IMR-90 (cell line): ENCODE results near the gene SLC7A10. TPM values are rescaled to one million over a fixed set of nuclear protein-coding genes. Genes with fewer than 3 reads are reported as not detected.
A peak's percentile ranks its signal among the peaks of the same experiment; 100 is the strongest.

Experiments
- ATAC-seq: fragments of 200-7000 bp; cut with Tn5 transposase; 2 replicates; pipeline ENCODE4 v1.9.1; 2020; ENCODE audit warnings: low read depth, mild to moderate bottlenecking, moderate library complexity
- BruUV-seq: library from RNA; stranded (reverse); fragments of 400-500 nt; replicated peaks from 2 replicates; lab custom pipeline; 2021; lab: Mats Ljungman, UMichigan
- CTCF ChIA-PET: fragments of 300-600 bp; formaldehyde crosslinking; extraction: SDS; loops from one replicate; lab custom pipeline; 2021; ENCODE audit warnings: antibody characterized with exemption; lab: Yijun Ruan, JAX
- POLR2A ChIA-PET: fragments of 300-600 bp; sonication (Branson Sonifier 250); formaldehyde crosslinking; loops from one replicate; lab custom pipeline; 2022; ENCODE audit warnings: antibody characterized with exemption; ENCODE audit not compliant: unreplicated experiment; lab: Charles Lee
- DNase-seq: peaks from one replicate; pipeline ENCODE4 v3.0.0; 2013
- H2AFZ ChIP-seq: replicated peaks from 2 replicates; pipeline ENCODE3; 2013; ENCODE audit warnings: low read length, mild to moderate bottlenecking; ENCODE audit not compliant: poor library complexity
- H2AK5ac ChIP-seq: 2 replicates; pipeline ENCODE4 v1.6.1; 2013; ENCODE audit warnings: low read depth, low read length, inconsistent platforms
- H2AK9ac ChIP-seq: replicated peaks from 2 replicates; pipeline ENCODE3; 2013; ENCODE audit warnings: mild to moderate bottlenecking, low read depth, low read length, moderate library complexity; ENCODE audit not compliant: poor library complexity
- H2BK120ac ChIP-seq: 2 replicates; pipeline ENCODE4 v1.6.1; 2013; ENCODE audit warnings: low read depth, low read length, inconsistent platforms
- H2BK15ac ChIP-seq: 3 replicates; pipeline ENCODE4 v1.6.1; 2013; ENCODE audit warnings: low read depth, low read length, inconsistent platforms
- H2BK20ac ChIP-seq: 2 replicates; pipeline ENCODE4 v1.6.1; 2013; ENCODE audit warnings: low read depth, mild to moderate bottlenecking, inconsistent platforms, low read length, moderate library complexity
- H2BK5ac ChIP-seq: 2 replicates; pipeline ENCODE4 v1.6.1; 2013; ENCODE audit warnings: mild to moderate bottlenecking, low read depth, low read length, inconsistent platforms; ENCODE audit not compliant: poor library complexity, severe bottlenecking
- H3K14ac ChIP-seq: replicated peaks from 2 replicates; pipeline ENCODE4 v1.6.1; 2013; ENCODE audit warnings: low read depth, low read length, inconsistent platforms
- H3K18ac ChIP-seq: 2 replicates; pipeline ENCODE4 v1.6.1; 2013; ENCODE audit warnings: low read depth, low read length, control low read depth
- H3K23ac ChIP-seq: 2 replicates; pipeline ENCODE4 v1.6.1; 2013; ENCODE audit warnings: low read depth, low read length, inconsistent platforms
- H3K27ac ChIP-seq: 2 replicates; pipeline ENCODE4 v1.5.1; 2013; ENCODE audit warnings: mild to moderate bottlenecking, control low read depth, low read length; ENCODE audit not compliant: insufficient read depth
- H3K27me3 ChIP-seq: 2 replicates; pipeline ENCODE4 v1.6.1; 2013; ENCODE audit warnings: low read length; ENCODE audit not compliant: control insufficient read depth, insufficient read depth
- H3K36me3 ChIP-seq: 2 replicates; pipeline ENCODE4 v1.6.1; 2013; ENCODE audit warnings: low read length, mixed read lengths; ENCODE audit not compliant: control insufficient read depth, insufficient read depth
- H3K4ac ChIP-seq: 2 replicates; pipeline ENCODE4 v1.6.1; 2013; ENCODE audit warnings: low read depth, low read length, inconsistent platforms
- H3K4me1 ChIP-seq: 2 replicates; pipeline ENCODE4 v1.6.1; 2013; ENCODE audit warnings: low read length, mixed read lengths; ENCODE audit not compliant: control insufficient read depth, insufficient read depth
- H3K4me2 ChIP-seq: 2 replicates; pipeline ENCODE4 v1.6.1; 2013; ENCODE audit warnings: low read depth, mild to moderate bottlenecking, control low read depth, low read length, moderate library complexity
- H3K4me3 ChIP-seq: 2 replicates; pipeline ENCODE4 v1.5.1; 2013; ENCODE audit warnings: low read depth, mild to moderate bottlenecking, control low read depth, low read length, moderate library complexity; ENCODE audit not compliant: insufficient read depth
- H3K56ac ChIP-seq: 2 replicates; pipeline ENCODE4 v1.6.1; 2013; ENCODE audit warnings: low read length, inconsistent platforms; ENCODE audit not compliant: insufficient read depth; ENCODE audit errors: extremely low read depth
- H3K79me1 ChIP-seq, 2 experiments: 2 replicates each; pipeline ENCODE4 v1.6.1; 2013; ENCODE audit warnings: low read length in 2 of 2, inconsistent platforms in 1 of 2, low read depth in 1 of 2
- H3K9ac ChIP-seq: 2 replicates; pipeline ENCODE4 v1.6.1; 2013; ENCODE audit warnings: low read depth, low read length, control low read depth
- H3K9me1 ChIP-seq: 2 replicates; pipeline ENCODE4 v1.6.1; 2013; ENCODE audit warnings: low read length, inconsistent platforms; ENCODE audit not compliant: insufficient read depth
- H3K9me3 ChIP-seq: 2 replicates; pipeline ENCODE4 v1.6.1; 2013; ENCODE audit warnings: low read length; ENCODE audit not compliant: control insufficient read depth, insufficient read depth
- H4K20me1 ChIP-seq: 2 replicates; pipeline ENCODE4 v1.6.1; 2013; ENCODE audit warnings: low read length, inconsistent platforms; ENCODE audit not compliant: insufficient read depth
- H4K5ac ChIP-seq: 2 replicates; pipeline ENCODE4 v1.6.1; 2013; ENCODE audit warnings: mild to moderate bottlenecking, low read depth, low read length, control low read depth
- H4K8ac ChIP-seq, 2 experiments: 2 replicates each; pipeline ENCODE4 v1.6.1; 2013; ENCODE audit warnings: low read depth in 2 of 2, low read length in 2 of 2, control low read depth in 1 of 2, inconsistent platforms in 1 of 2
- H4K91ac ChIP-seq: 2 replicates; pipeline ENCODE4 v1.6.1; 2013; ENCODE audit warnings: low read depth, low read length, inconsistent platforms; ENCODE audit not compliant: insufficient read depth
- CEBPB ChIP-seq: IDR thresholded peaks from 2 replicates; pipeline ENCODE4 v1.6.1; 2012; ENCODE audit warnings: low read depth, low read length, improper control_type of control experiment
- CHD1 ChIP-seq: IDR thresholded peaks from 2 replicates; pipeline ENCODE4 v1.6.1; 2012; ENCODE audit warnings: low read depth, low read length, improper control_type of control experiment
- MAFK ChIP-seq: IDR thresholded peaks from 2 replicates; pipeline ENCODE4 v1.6.1; 2012; ENCODE audit warnings: low read depth, low read length, improper control_type of control experiment
- NFE2L2 ChIP-seq: fragments of 150-350 bp; IDR thresholded peaks from 2 replicates; pipeline ENCODE4 v1.6.1; 2016; ENCODE audit warnings: low read depth, mild to moderate bottlenecking, low read length
- POLR2A ChIP-seq: IDR thresholded peaks from 2 replicates; pipeline ENCODE4 v1.6.1; 2012; ENCODE audit warnings: mild to moderate bottlenecking, low read depth, low read length
- RFX5 ChIP-seq: IDR thresholded peaks from 2 replicates; pipeline ENCODE4 v1.8.0; 2012; ENCODE audit warnings: low read depth, mild to moderate bottlenecking, low read length, moderate library complexity
- WGBS, 2 experiments: methylation state at CpG; one replicate each; pipeline versions ENCODE4 v1.1.5 to v1.1.7; 2013; ENCODE audit warnings: missing lambda C conversion rate in 2 of 2; ENCODE audit not compliant: insufficient read length in 1 of 2; ENCODE audit errors: extremely low coverage in 2 of 2; 5-methylcytosine and 5-hydroxymethylcytosine counted together
- dilution Hi-C: fragments of 300-500 bp; cut with HindIII; formaldehyde crosslinking; loops from one replicate; pipeline ENCODE4 v1.14.3; 2018; ENCODE audit warnings: low sequenced_read_pairs; ENCODE audit not compliant: unreplicated experiment
- in situ Hi-C: fragments of 300-500 bp; cut with MboI; formaldehyde crosslinking; loops from 3 replicates; pipeline ENCODE4 v1.14.3; 2019; ENCODE audit warnings: low sequenced_read_pairs, inconsistent platforms, mixed read lengths
- intact Hi-C: fragments of 100-400 bp; cut with micrococcal nuclease; formaldehyde crosslinking; loops from 2 replicates; pipeline ENCODE4 v1.10.0; 2022
- polyA plus RNA-seq, 3 experiments: library from polyadenylated mRNA; depleted of rRNA; stranded (reverse); fragments of >200 nt; gene quantifications; 2 replicates each; pipeline ENCODE4 v1.2.3, GENCODE V29; 2012; ENCODE audit warnings: low replicate concordance in 1 of 3
- total RNA-seq: library from RNA; depleted of rRNA; stranded (reverse); fragments of >200 nt; gene quantifications from 2 replicates; pipeline ENCODE4 v1.2.3, GENCODE V29; 2012
- TF ChIP-seq, protein P1 (sequence below): fragments of 150-350 bp; IDR thresholded peaks from 2 replicates; pipeline ENCODE4 v1.6.1; 2017; ENCODE audit warnings: mild to moderate bottlenecking, antibody characterized with exemption, low read length, low read depth

Gene SLC7A10
- total and polyA plus RNA-seq, 2 of the 4 experiments (the other 2 are of a cell fraction): not detected

DNA sequence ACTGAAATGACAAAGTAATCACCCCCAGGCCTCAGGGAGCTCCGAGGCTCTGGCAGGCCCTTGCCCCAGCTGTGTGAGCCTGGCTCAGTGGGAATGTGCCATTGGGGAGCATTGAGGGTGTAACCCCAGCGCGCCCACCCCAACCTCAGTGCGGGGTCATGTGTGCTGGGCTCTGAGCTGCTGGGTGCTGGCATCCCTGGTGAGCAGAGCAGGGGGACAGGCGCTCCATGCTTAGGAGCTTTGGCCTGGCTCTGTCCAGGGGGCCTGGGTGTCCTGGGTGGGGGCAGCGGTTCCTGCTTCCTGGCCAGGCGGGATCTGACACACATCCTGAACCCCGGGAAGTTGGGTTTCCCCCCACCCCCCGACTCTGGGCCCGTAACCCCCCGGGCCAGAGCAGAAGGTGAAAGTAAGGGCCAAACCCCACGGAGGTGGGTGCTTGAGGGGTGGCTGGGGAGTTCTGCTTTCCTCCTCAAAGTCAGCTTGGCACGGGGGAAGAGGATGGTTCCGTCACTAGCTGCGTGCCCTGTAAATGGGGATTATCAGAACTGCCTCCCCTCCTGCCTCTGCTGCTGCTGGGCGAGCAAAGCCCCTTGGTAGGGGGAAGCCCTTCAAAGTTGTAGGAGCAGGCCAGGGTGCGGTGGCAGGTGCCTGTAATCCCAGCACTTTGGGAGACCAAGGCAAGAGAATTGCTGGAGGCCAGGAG lies 29.9 kb downstream of the SLC7A10 start:
- H3K4ac ChIP-seq: no peak overlapping the region
- no peak overlapping the region for H3K23ac ChIP-seq
- peak overlapping the region; percentile 71; the same call in 1 of the 2 replicates for H3K4me3 ChIP-seq
- peaks cover 0 to 10% of the 10 kb centered on the region in 2 experiments; a peak in 1 of 4 replicates for H3K79me1 ChIP-seq
- no peak overlapping the region for H2BK20ac ChIP-seq
- H4K8ac ChIP-seq: no peak overlapping the region
- H3K4me2 ChIP-seq: peak overlapping the region; percentile 79
- peaks cover 7% of the 10 kb centered on the region; the same call in 1 of the 2 replicates for H3K27me3 ChIP-seq
- H2AFZ ChIP-seq: peak overlapping the region; percentile 85
- no peak overlapping the region for H2AK5ac ChIP-seq
- H2BK15ac ChIP-seq: no peak overlapping the region
- no peak overlapping the region for H4K91ac ChIP-seq
- H3K18ac ChIP-seq: no peak overlapping the region
- ChIA-PET POLR2A (interaction anchor here (0.6 kb wide), 1 partner anchor 8 kb away, joined by 11 read pairs; no protein-coding TSS in a partner anchor), CTCF (interaction anchor here (1.0 kb wide), 1 partner anchor 11 kb away, joined by 3 read pairs; no protein-coding TSS in a partner anchor)
- peaks cover 8% of the 10 kb centered on the region for H4K20me1 ChIP-seq
- BruUV-seq: no TSS peak
- WGBS, 2 experiments: 100% methylated on average over 2 of the region's 17 CpGs; no CpG with 5 or more reads in 1 of the 2 experiments
- no peaks in the 10 kb centered on the region for H3K9me1 ChIP-seq
- H3K14ac ChIP-seq: no peak overlapping the region
- dilution Hi-C loops: no loop called here
- H3K9ac ChIP-seq: peak overlapping the region; percentile 56; the same call in 1 of the 2 replicates
- H3K56ac ChIP-seq: no peak overlapping the region
- H3K4me1 ChIP-seq: peaks cover 3% of the 10 kb centered on the region; the same call in 1 of the 2 replicates
- TF ChIP-seq POLR2A (no peak), RFX5 (no peak), CEBPB (no peak), MAFK (no peak), NFE2L2 (no peak), CHD1 (no peak)
- TF ChIP-seq, protein P1, sequence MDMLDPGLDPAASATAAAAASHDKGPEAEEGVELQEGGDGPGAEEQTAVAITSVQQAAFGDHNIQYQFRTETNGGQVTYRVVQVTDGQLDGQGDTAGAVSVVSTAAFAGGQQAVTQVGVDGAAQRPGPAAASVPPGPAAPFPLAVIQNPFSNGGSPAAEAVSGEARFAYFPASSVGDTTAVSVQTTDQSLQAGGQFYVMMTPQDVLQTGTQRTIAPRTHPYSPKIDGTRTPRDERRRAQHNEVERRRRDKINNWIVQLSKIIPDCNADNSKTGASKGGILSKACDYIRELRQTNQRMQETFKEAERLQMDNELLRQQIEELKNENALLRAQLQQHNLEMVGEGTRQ: no peak
- intact Hi-C loops: no loop called here
- in situ Hi-C loops: no loop called here
- ATAC-seq (peak; percentile 3; the same call in 1 of the 2 replicates), DNase-seq (no peak)
- no peak overlapping the region for H3K27ac ChIP-seq
- no peak overlapping the region for H2BK5ac ChIP-seq
- no peak overlapping the region for H4K5ac ChIP-seq
- peaks cover 2% of the 10 kb centered on the region; the same call in 1 of the 2 replicates for H3K36me3 ChIP-seq
- peak overlapping the region; percentile 37 for H2AK9ac ChIP-seq
- no peak overlapping the region for H2BK120ac ChIP-seq
- H3K9me3 ChIP-seq: no peaks in the 10 kb centered on the region
